NCI-H2107 treated with DMSO at 0.1 percent for 48 hours (cell line): ENCODE data around the gene EPB41L1.

Source experiments
- DNase-seq: peaks from one replicate; lab custom pipeline; 2025; ENCODE audit not compliant: unreplicated experiment; lab: John Stamatoyannopoulos, UW

The EPB41L1 gene

GRCh38 chr20:36275441-36276189 is 121.1 kb downstream of the EPB41L1 start:
- DNase-seq: no peak

- DNase-seq: no peak
These were observed 123.0 kb downstream of the EPB41L1 start for GRCh38 chr20:36277546-36277945.

GRCh38 chr20:36279362-36279761 is 124.8 kb downstream of the EPB41L1 start:
- no peak for DNase-seq

GRCh38 chr20:36279776-36280175 is 125.2 kb downstream of the EPB41L1 start:
- DNase-seq: no peak

- DNase-seq: no peak
These were observed 127.3 kb downstream of the EPB41L1 start for GRCh38 chr20:36281785-36282380.
